CD14-positive monocyte (primary cell): Measurements from ENCODE around the gene CELSR3. TPM values are rescaled to one million over a fixed set of nuclear protein-coding genes. Genes with fewer than 3 reads are reported as not detected.

Source experiments
- DNase-seq, 3 donors: peaks; one replicate each; pipeline ENCODE4 v3.0.0-alpha.2; 2011 to 2022
- H2AFZ ChIP-seq: 2 replicates; pipeline ENCODE4 v1.6.0; 2012; ENCODE audit warnings: mild to moderate bottlenecking, low read depth, low read length, inconsistent platforms; ENCODE audit not compliant: insufficient read depth, poor library complexity, severe bottlenecking
- H3K27ac ChIP-seq, 2 donors: 1 replicate in 1 of 2; 2 replicates in 1 of 2; pipeline ENCODE4 v1.5.1; 2012 to 2013; ENCODE audit warnings: low read length in 2 of 2, control low read depth in 1 of 2, inconsistent platforms in 1 of 2, low read depth in 1 of 2, mild to moderate bottlenecking in 1 of 2
- H3K27me3 ChIP-seq, 2 donors: one replicate each; pipeline versions ENCODE4 v1.6.0 to v1.6.1; 2011 to 2013; ENCODE audit warnings: low read length in 2 of 2; ENCODE audit not compliant: control insufficient read depth in 2 of 2, insufficient read depth in 2 of 2
- H3K36me3 ChIP-seq, 2 donors: replicated peaks in 1 of 2; 1 replicate in 1 of 2; 2 replicates in 1 of 2; pipeline versions ENCODE4 v1.5.1 to v1.6.1; 2012 to 2013; ENCODE audit warnings: low read length in 2 of 2, control low read depth in 1 of 2, inconsistent platforms in 1 of 2, mild to moderate bottlenecking in 1 of 2; ENCODE audit not compliant: insufficient read depth in 2 of 2, control insufficient read depth in 1 of 2
- H3K4me1 ChIP-seq, 2 donors: 1 replicate in 1 of 2; 2 replicates in 1 of 2; pipeline versions ENCODE4 v1.5.1 to v1.6.1; 2012 to 2013; ENCODE audit warnings: low read length in 2 of 2, control low read depth in 1 of 2, inconsistent platforms in 1 of 2, mild to moderate bottlenecking in 1 of 2, moderate library complexity in 1 of 2; ENCODE audit not compliant: insufficient read depth in 2 of 2, control insufficient read depth in 1 of 2
- H3K4me2 ChIP-seq: replicated peaks from 2 replicates; pipeline ENCODE3; 2012; ENCODE audit warnings: low read length, moderate library complexity, mild to moderate bottlenecking; ENCODE audit not compliant: poor library complexity, severe bottlenecking; ENCODE audit errors: extremely low read depth
- H3K4me3 ChIP-seq, 3 experiments: fragments of 200-600 bp in 1 of 3; sonication (generic) in 1 of 3; replicated peaks in 1 of 3; 1 replicate in 2 of 3; 2 replicates in 1 of 3; pipeline ENCODE4 v1.5.1; 2011 to 2013; ENCODE audit warnings: low read length in 3 of 3, mild to moderate bottlenecking in 3 of 3, control low read depth in 2 of 3, low read depth in 2 of 3, inconsistent platforms in 1 of 3, moderate library complexity in 1 of 3
- H3K79me2 ChIP-seq: 2 replicates; pipeline ENCODE4 v1.6.0; 2012; ENCODE audit warnings: mild to moderate bottlenecking, control low read depth, inconsistent platforms, low read length, moderate library complexity; ENCODE audit not compliant: insufficient read depth
- H3K9ac ChIP-seq: 2 replicates; pipeline ENCODE4 v1.6.0; 2017; ENCODE audit warnings: low read length, mild to moderate bottlenecking; ENCODE audit not compliant: insufficient read depth, poor library complexity, severe bottlenecking
- H3K9me3 ChIP-seq, 2 donors: replicated peaks in 1 of 2; 1 replicate in 1 of 2; 2 replicates in 1 of 2; pipeline versions ENCODE4 v1.5.1 to v1.6.1; 2012 to 2013; ENCODE audit warnings: low read length in 2 of 2, control low read depth in 1 of 2; ENCODE audit not compliant: control insufficient read depth in 1 of 2, insufficient read depth in 1 of 2
- H4K20me1 ChIP-seq: 2 replicates; pipeline ENCODE4 v1.6.0; 2012; ENCODE audit warnings: mild to moderate bottlenecking, low read length, control low read depth, moderate library complexity; ENCODE audit not compliant: insufficient read depth
- H3K27ac Mint-ChIP-seq, 7 donors: one replicate each; pipeline ENCODE4 v1.8.0; 2020; ENCODE audit warnings: mild to moderate bottlenecking in 7 of 7, mixed read lengths in 7 of 7, moderate library complexity in 6 of 7, inconsistent platforms in 2 of 7
- H3K27me3 Mint-ChIP-seq, 3 donors: one replicate each; pipeline ENCODE4 v1.8.0; 2021 to 2022; ENCODE audit warnings: low read depth in 3 of 3, mild to moderate bottlenecking in 3 of 3, mixed read lengths in 3 of 3, moderate library complexity in 3 of 3, inconsistent platforms in 1 of 3
- H3K36me3 Mint-ChIP-seq, 2 donors: one replicate each; pipeline ENCODE4 v1.8.0; 2020; ENCODE audit warnings: mixed read lengths in 2 of 2, inconsistent platforms in 1 of 2, mild to moderate bottlenecking in 1 of 2
- H3K4me1 Mint-ChIP-seq: one replicate; pipeline ENCODE4 v1.8.0; 2020; ENCODE audit warnings: mild to moderate bottlenecking, mixed read lengths
- H3K4me3 Mint-ChIP-seq, 2 donors: one replicate each; pipeline ENCODE4 v1.8.0; 2020; ENCODE audit warnings: mild to moderate bottlenecking in 2 of 2, mixed read lengths in 2 of 2, moderate library complexity in 1 of 2
- H3K9me3 Mint-ChIP-seq, 7 donors: one replicate each; pipeline ENCODE4 v1.8.0; 2020 to 2022; ENCODE audit warnings: mixed read lengths in 7 of 7, mild to moderate bottlenecking in 6 of 7, moderate library complexity in 6 of 7, inconsistent platforms in 2 of 7
- CTCF ChIP-seq: fragments of 200-600 bp; IDR thresholded peaks from one replicate; pipeline ENCODE4 v1.8.0; 2022; ENCODE audit warnings: antibody characterized with exemption, mild to moderate bottlenecking
- WGBS: methylation state at CpG from one replicate; pipeline ENCODE4 v1.1.5; 2013; ENCODE audit warnings: missing lambda C conversion rate; ENCODE audit not compliant: insufficient coverage; 5-methylcytosine and 5-hydroxymethylcytosine counted together
- intact Hi-C, 2 donors: fragments of 100-400 bp; cut with micrococcal nuclease; formaldehyde crosslinking; loops; one replicate each; pipeline versions ENCODE4 v1.15.0 to v1.15.1; 2023
- polyA plus RNA-seq, 3 donors: library from polyadenylated mRNA; depleted of rRNA in 1 of 3; unstranded in 2 of 3; stranded (reverse) in 1 of 3; fragments of 300-500 nt in 2 of 3; fragments of >200 nt in 1 of 3; fragmentation: Illumina TruSeq in 2 of 3; gene quantifications; 1 replicate in 2 of 3; 2 replicates in 1 of 3; pipeline ENCODE4 v1.2.3, GENCODE V29; 2012 to 2021

Gene CELSR3
- polyA plus RNA-seq, 3 donors = 0.95 TPM; not detected in 2

GRCh38 chr3:48687220-48687678, 24.6 kb upstream of the CELSR3 start:
- H3K4me2 ChIP-seq = no peak overlapping the region
- peaks cover 34% of the 10 kb centered on the region for H3K4me1 Mint-ChIP-seq
- H3K27me3 Mint-ChIP-seq = peaks cover 0 to 5% (median 3%) of the 10 kb centered on the region in 3 donors
- H3K9ac ChIP-seq = no peak overlapping the region
- WGBS = no CpG with 5 or more reads among the region's 3 CpGs
- H3K27ac Mint-ChIP-seq = peak overlapping the region in 1 of 7 donors; percentile 8
- no peaks in the 10 kb centered on the region for H3K27me3 ChIP-seq
- peaks cover 0 to 1% (median 0%) of the 10 kb centered on the region in 7 donors for H3K9me3 Mint-ChIP-seq
- TF ChIP-seq CTCF = no peak
- H4K20me1 ChIP-seq = peaks cover 43% of the 10 kb centered on the region
- H3K4me3 Mint-ChIP-seq = no peak overlapping the region
- H3K27ac ChIP-seq = no peak overlapping the region
- peaks cover 38 to 56% of the 10 kb centered on the region in 2 donors for H3K36me3 Mint-ChIP-seq
- H3K36me3 ChIP-seq = peaks cover 44 to 58% of the 10 kb centered on the region in 2 donors
- H2AFZ ChIP-seq = no peak overlapping the region
- intact Hi-C loops = loop anchor here (5.0 to 10.0 kb wide), 4 partner anchors 132 to 412 kb away; partner anchors contain the start of gene PFKFB4 (in 1 of the 2)
- H3K4me1 ChIP-seq = peaks cover 18 to 25% of the 10 kb centered on the region in 2 donors
- no peaks in the 10 kb centered on the region for H3K9me3 ChIP-seq
- peaks cover 15% of the 10 kb centered on the region for H3K79me2 ChIP-seq
- no peak overlapping the region for H3K4me3 ChIP-seq
- DNase-seq = no peak

GRCh38 chr3:48686538-48687219, 24.0 kb upstream of the CELSR3 start:
- Histone ChIP-seq H3K27me3 (no peaks in the 10 kb centered on the region), H3K36me3 (peaks cover 45 to 58% of the 10 kb centered on the region in 2 donors), H3K9me3 (no peaks in the 10 kb centered on the region), H3K4me3 (peak overlapping the region in 1 of 3 experiments; percentile 97), H3K9ac (peak overlapping the region; percentile 86), H3K4me2 (peak overlapping the region; percentile 98), H4K20me1 (peaks cover 38% of the 10 kb centered on the region), H3K4me1 (peaks cover 18 to 25% of the 10 kb centered on the region in 2 donors), H3K79me2 (peaks cover 15% of the 10 kb centered on the region), H3K27ac (no peak overlapping the region), H2AFZ (peak overlapping the region; percentile 90)
- intact Hi-C loops = loop anchor here (5.0 to 10.0 kb wide), 4 partner anchors 132 to 412 kb away; partner anchors contain the start of gene PFKFB4 (in 1 of the 2)
- H3K36me3 Mint-ChIP-seq = peaks cover 39 to 56% of the 10 kb centered on the region in 2 donors
- peaks cover 0 to 1% (median 0%) of the 10 kb centered on the region in 7 donors for H3K9me3 Mint-ChIP-seq
- no peak for DNase-seq
- peaks cover 34% of the 10 kb centered on the region for H3K4me1 Mint-ChIP-seq
- H3K27ac Mint-ChIP-seq = peak overlapping the region in 3 of 7 donors; percentile 8 to 75 (median 14)
- peak overlapping the region; percentile 91 to 96 for H3K4me3 Mint-ChIP-seq
- H3K27me3 Mint-ChIP-seq = peaks cover 0 to 5% (median 3%) of the 10 kb centered on the region in 3 donors
- WGBS = 44% methylated on average over 2 of the region's 10 CpGs
- TF ChIP-seq CTCF = no peak
